Activated effector memory CD4-positive, alpha-beta T cell treated with Interleukin-2 at 50 U/mL for 16 hours (primary cell): ENCODE measurements around the gene SNRPB2.

Experiments used
- DNase-seq: peaks from one replicate; pipeline ENCODE4 v3.0.0-alpha.2; 2020

SNRPB2 gene

GRCh38 chr20:16740365-16741072, 10.7 kb downstream of the SNRPB2 start:
- DNase-seq = no peak

- DNase-seq = no peak
Observed at GRCh38 chr20:16744178-16744807, 14.5 kb downstream of the SNRPB2 start.

- DNase-seq = no peak
Observed at GRCh38 chr20:16745204-16745603, 15.4 kb downstream of the SNRPB2 start.

- DNase-seq = no peak
Observed at GRCh38 chr20:16747291-16747811, 17.5 kb downstream of the SNRPB2 start.

- no peak for DNase-seq
Observed at GRCh38 chr20:16748308-16748900, 18.6 kb downstream of the SNRPB2 start, which contains the start of gene OTOR. TSS of gene OTOR (plus strand) at chr20:16748358. CDS start at chr20:16748402, 44 bp downstream.

GRCh38 chr20:16749573-16749972, 19.7 kb downstream of the SNRPB2 start:
- no peak for DNase-seq

- DNase-seq = no peak
Observed at GRCh38 chr20:16752082-16752481, 22.3 kb downstream of the SNRPB2 start.

GRCh38 chr20:16752901-16753300, 23.1 kb downstream of the SNRPB2 start:
- no peak for DNase-seq

- no peak for DNase-seq
Observed at GRCh38 chr20:16758454-16759180, 28.8 kb downstream of the SNRPB2 start.

GRCh38 chr20:16759181-16759563, 29.3 kb downstream of the SNRPB2 start:
- DNase-seq = no peak

- DNase-seq = no peak
Observed at GRCh38 chr20:16760431-16761304, 30.8 kb downstream of the SNRPB2 start.

- peak; percentile 9 for DNase-seq
Observed at GRCh38 chr20:16761305-16761829, 31.5 kb downstream of the SNRPB2 start.

- no peak for DNase-seq
Observed at GRCh38 chr20:16764560-16764959, 34.7 kb downstream of the SNRPB2 start.

- no peak for DNase-seq
Observed at GRCh38 chr20:16771213-16771612, 41.4 kb downstream of the SNRPB2 start.

- no peak for DNase-seq
Observed at GRCh38 chr20:16775961-16776360, 46.1 kb downstream of the SNRPB2 start.

- DNase-seq = no peak
Observed at GRCh38 chr20:16777126-16777525, 47.3 kb downstream of the SNRPB2 start.

GRCh38 chr20:16778159-16778558, 48.3 kb downstream of the SNRPB2 start:
- DNase-seq = no peak

- no peak for DNase-seq
Observed at GRCh38 chr20:16781496-16781895, 51.7 kb downstream of the SNRPB2 start.

GRCh38 chr20:16785226-16785625, 55.4 kb downstream of the SNRPB2 start:
- DNase-seq = no peak
